Type B pancreatic cell (in vitro differentiated cells): ENCODE measurements around the gene ANLN. TPM values are rescaled to one million over a fixed set of nuclear protein-coding genes. Genes with fewer than 3 reads are reported as not detected.

Experiments used
- DNase-seq: peaks from one replicate; pipeline ENCODE4 v3.0.0; 2021; ENCODE audit warnings: mixed read lengths; ENCODE audit not compliant: unreplicated experiment; ENCODE audit errors: extremely low spot score
- H3K27ac Mint-ChIP-seq: 2 replicates; pipeline ENCODE4 v1.8.0; 2021; ENCODE audit warnings: mild to moderate bottlenecking, mixed read lengths
- H3K27me3 Mint-ChIP-seq: 2 replicates; pipeline ENCODE4 v1.8.0; 2021; ENCODE audit warnings: mixed read lengths
- H3K36me3 Mint-ChIP-seq: 2 replicates; pipeline ENCODE4 v1.8.0; 2021; ENCODE audit warnings: mixed read lengths
- H3K4me1 Mint-ChIP-seq: one replicate; pipeline ENCODE4 v1.8.0; 2021; ENCODE audit warnings: mixed read lengths; ENCODE audit not compliant: unreplicated experiment
- H3K4me3 Mint-ChIP-seq: 2 replicates; pipeline ENCODE4 v1.8.0; 2021; ENCODE audit warnings: mild to moderate bottlenecking, mixed read lengths
- H3K9me3 Mint-ChIP-seq: 2 replicates; pipeline ENCODE4 v1.8.0; 2021; ENCODE audit warnings: mixed read lengths
- total RNA-seq: library from RNA; stranded (reverse); gene quantifications from 2 replicates; pipeline ENCODE4 v1.2.1, GENCODE V29; 2021; ENCODE audit warnings: low replicate concordance
- TF ChIP-seq, protein P1 (sequence below): fragments of 200-600 bp; sonication (generic); conservative IDR thresholded peaks from 2 replicates; pipeline ENCODE4 v1.5.0; 2021; ENCODE audit warnings: antibody characterized with exemption, mild to moderate bottlenecking

Gene ANLN
- total RNA-seq, 1 donor from 2014 or later: 68.3 TPM

DNA sequence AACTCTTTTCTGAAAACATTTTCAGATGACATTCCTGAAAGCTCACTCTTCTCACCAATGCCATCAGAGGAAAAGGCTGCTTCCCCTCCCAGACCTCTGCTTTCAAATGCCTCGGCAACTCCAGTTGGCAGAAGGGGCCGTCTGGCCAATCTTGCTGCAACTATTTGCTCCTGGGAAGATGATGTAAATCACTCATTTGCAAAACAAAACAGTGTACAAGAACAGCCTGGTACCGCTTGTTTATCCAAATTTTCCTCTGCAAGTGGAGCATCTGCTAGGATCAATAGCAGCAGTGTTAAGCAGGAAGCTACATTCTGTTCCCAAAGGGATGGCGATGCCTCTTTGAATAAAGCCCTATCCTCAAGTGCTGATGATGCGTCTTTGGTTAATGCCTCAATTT is 16.5 kb downstream of the ANLN start:
- Mint-ChIP-seq H3K27me3 (no peaks in the 10 kb centered on the region), H3K36me3 (peaks cover 37% of the 10 kb centered on the region), H3K27ac (no peak overlapping the region), H3K9me3 (no peaks in the 10 kb centered on the region), H3K4me3 (no peak overlapping the region), H3K4me1 (no peaks in the 10 kb centered on the region)
- no peak for DNase-seq
- TF ChIP-seq, protein P1, sequence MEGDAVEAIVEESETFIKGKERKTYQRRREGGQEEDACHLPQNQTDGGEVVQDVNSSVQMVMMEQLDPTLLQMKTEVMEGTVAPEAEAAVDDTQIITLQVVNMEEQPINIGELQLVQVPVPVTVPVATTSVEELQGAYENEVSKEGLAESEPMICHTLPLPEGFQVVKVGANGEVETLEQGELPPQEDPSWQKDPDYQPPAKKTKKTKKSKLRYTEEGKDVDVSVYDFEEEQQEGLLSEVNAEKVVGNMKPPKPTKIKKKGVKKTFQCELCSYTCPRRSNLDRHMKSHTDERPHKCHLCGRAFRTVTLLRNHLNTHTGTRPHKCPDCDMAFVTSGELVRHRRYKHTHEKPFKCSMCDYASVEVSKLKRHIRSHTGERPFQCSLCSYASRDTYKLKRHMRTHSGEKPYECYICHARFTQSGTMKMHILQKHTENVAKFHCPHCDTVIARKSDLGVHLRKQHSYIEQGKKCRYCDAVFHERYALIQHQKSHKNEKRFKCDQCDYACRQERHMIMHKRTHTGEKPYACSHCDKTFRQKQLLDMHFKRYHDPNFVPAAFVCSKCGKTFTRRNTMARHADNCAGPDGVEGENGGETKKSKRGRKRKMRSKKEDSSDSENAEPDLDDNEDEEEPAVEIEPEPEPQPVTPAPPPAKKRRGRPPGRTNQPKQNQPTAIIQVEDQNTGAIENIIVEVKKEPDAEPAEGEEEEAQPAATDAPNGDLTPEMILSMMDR: no peak

DNA sequence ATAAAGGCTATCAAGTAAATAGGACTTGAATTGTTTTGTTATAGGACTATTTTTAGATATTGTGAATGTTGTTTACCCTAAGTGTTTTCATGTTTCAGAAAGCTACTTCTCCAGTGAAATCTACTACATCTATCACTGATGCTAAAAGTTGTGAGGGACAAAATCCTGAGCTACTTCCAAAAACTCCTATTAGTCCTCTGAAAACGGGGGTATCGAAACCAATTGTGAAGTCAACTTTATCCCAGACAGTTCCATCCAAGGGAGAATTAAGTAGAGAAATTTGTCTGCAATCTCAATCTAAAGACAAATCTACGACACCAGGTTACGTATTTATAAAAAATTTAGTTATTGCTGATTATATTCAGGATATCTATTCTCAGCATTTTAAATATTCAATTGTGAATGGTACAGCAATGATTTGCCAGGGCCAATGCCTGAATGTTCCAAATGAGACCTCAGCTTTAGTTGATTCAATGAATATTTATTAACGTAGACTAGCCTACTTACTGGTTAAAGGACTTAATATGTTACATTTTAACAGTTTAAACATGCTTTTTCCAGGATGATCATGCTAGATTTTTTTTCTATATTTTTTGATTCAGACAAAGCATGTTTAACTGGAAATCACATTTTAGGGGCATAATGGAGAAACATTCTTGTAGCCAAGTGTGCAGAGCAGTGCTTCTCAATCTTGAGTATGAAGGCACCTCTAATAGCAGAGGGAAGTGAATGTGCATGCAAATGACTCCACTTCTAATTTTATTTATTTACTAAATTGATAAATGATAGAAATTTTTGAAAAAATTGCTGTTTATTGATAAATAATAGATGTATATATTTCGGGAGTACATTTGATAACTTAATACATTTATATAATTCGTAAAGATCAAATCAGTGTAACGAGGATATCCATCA is 18.2 kb downstream of the ANLN start:
- Mint-ChIP-seq H3K4me1 (no peaks in the 10 kb centered on the region), H3K27ac (no peak overlapping the region), H3K27me3 (no peaks in the 10 kb centered on the region), H3K4me3 (no peak overlapping the region), H3K36me3 (peaks cover 36% of the 10 kb centered on the region), H3K9me3 (no peaks in the 10 kb centered on the region)
- TF ChIP-seq, protein P1: no peak
- no peak for DNase-seq

DNA sequence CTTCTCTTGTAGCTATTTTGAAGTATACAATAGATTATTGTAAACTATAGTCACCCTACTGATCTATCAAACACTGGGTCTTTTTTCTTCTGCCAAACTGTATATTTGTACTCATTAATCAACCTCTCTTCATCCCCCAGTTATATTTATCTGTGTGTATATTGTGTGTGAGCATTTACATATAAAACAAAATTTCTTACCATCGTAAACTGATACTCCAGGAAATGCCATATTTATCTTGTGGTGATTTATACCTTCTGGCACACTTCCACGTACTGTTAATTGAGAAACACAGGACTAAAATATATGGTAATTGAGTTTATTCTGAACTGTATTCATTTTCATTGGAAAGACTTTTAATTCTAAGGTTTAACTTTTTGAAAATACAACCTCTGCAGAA is 18.9 kb downstream of the ANLN start:
- Mint-ChIP-seq H3K27me3 (no peaks in the 10 kb centered on the region), H3K27ac (no peak overlapping the region), H3K4me3 (no peak overlapping the region), H3K36me3 (peaks cover 32% of the 10 kb centered on the region), H3K4me1 (no peaks in the 10 kb centered on the region), H3K9me3 (no peaks in the 10 kb centered on the region)
- DNase-seq: no peak
- TF ChIP-seq, protein P1: no peak

DNA sequence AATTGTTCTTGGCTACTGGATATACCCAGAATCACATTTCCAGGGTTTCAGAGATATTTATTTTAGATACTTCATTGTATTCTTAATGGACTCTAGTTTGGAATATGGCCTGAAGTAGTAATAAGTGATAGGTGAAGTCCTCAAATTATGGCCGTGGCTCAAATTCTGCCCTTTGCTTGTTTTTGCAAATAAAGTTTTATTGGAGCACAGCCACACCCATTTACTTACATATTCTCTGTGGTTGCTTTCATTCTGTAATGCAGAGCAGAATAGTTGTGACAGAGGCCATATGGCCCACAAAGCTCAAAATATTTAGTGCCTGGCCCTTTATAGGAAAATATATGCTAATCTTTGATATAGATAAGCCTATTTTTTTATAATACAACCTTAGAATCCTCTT is 19.5 kb downstream of the ANLN start:
- TF ChIP-seq, protein P1: no peak
- no peaks in the 10 kb centered on the region for H3K9me3 Mint-ChIP-seq
- no peak overlapping the region for H3K4me3 Mint-ChIP-seq
- no peaks in the 10 kb centered on the region for H3K4me1 Mint-ChIP-seq
- H3K27ac Mint-ChIP-seq: no peak overlapping the region
- H3K27me3 Mint-ChIP-seq: no peaks in the 10 kb centered on the region
- no peak for DNase-seq
- peaks cover 31% of the 10 kb centered on the region for H3K36me3 Mint-ChIP-seq

DNA sequence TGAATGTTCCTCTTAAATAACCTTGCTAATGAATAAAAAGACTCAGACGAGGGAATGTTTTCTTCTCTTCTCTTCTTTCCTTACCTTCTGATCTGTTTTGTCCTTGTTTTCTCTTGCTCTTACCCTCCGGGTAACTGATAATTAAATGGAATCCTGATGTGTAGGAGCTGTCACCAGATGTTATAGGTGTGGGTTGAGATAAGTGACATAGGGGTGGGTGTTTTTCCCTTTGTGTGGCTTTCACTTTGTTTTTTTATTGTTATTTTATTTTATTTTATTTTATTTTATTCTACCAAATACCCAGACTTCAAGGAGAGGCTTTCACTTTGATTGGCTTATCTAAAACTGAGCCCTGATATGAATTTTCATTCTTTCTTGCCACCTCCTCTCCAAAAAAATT is 25.5 kb downstream of the ANLN start:
- DNase-seq: no peak
- H3K4me1 Mint-ChIP-seq: no peaks in the 10 kb centered on the region

More for the DNA sequence above, 25.5 kb downstream of the ANLN start:
- Mint-ChIP-seq H3K9me3 (no peaks in the 10 kb centered on the region), H3K27ac (no peak overlapping the region), H3K27me3 (no peaks in the 10 kb centered on the region), H3K36me3 (peaks cover 16% of the 10 kb centered on the region), H3K4me3 (no peak overlapping the region)
- TF ChIP-seq, protein P1: no peak
